HG03175 (cell line): ENCODE results near the gene BDKRB1.

Experiments used
- ATAC-seq: cut with Tn5 transposase; IDR thresholded peaks from one replicate; pipeline ENCODE4 v1.9.1; 2021; ENCODE audit warnings: mild to moderate bottlenecking, moderate library complexity; ENCODE audit not compliant: unreplicated experiment

BDKRB1 gene

GRCh38 chr14:96260341-96260821 lies 4.4 kb downstream of the BDKRB1 start:
- no peak for ATAC-seq

- ATAC-seq = no peak
These were observed 5.0 kb downstream of the BDKRB1 start for GRCh38 chr14:96261053-96261452.

GRCh38 chr14:96261772-96262655 lies 6.0 kb downstream of the BDKRB1 start:
- ATAC-seq = no peak

- ATAC-seq = no peak
These were observed 7.6 kb downstream of the BDKRB1 start for GRCh38 chr14:96263347-96264199.

- ATAC-seq = no peak
These were observed 8.2 kb downstream of the BDKRB1 start for GRCh38 chr14:96264200-96264553.

GRCh38 chr14:96264853-96265252 lies 8.8 kb downstream of the BDKRB1 start:
- ATAC-seq = no peak

GRCh38 chr14:96265383-96266095 lies 9.5 kb downstream of the BDKRB1 start:
- no peak for ATAC-seq

- ATAC-seq = no peak
These were observed 11.3 kb downstream of the BDKRB1 start for GRCh38 chr14:96267336-96267735.

- ATAC-seq = no peak
These were observed 11.9 kb downstream of the BDKRB1 start for GRCh38 chr14:96267916-96268315.

GRCh38 chr14:96268431-96269358 lies 12.7 kb downstream of the BDKRB1 start:
- no peak for ATAC-seq

GRCh38 chr14:96269359-96269710 lies 13.3 kb downstream of the BDKRB1 start:
- ATAC-seq = no peak

GRCh38 chr14:96270565-96271420 lies 14.8 kb downstream of the BDKRB1 start:
- ATAC-seq = no peak

GRCh38 chr14:96271421-96271762 lies 15.4 kb downstream of the BDKRB1 start:
- no peak for ATAC-seq

GRCh38 chr14:96272777-96273473 lies 16.9 kb downstream of the BDKRB1 start:
- ATAC-seq = no peak

GRCh38 chr14:96273629-96274028 lies 17.6 kb downstream of the BDKRB1 start:
- no peak for ATAC-seq

- ATAC-seq = no peak
These were observed 18.1 kb downstream of the BDKRB1 start for GRCh38 chr14:96274122-96274521.

- ATAC-seq = no peak
These were observed 18.5 kb downstream of the BDKRB1 start for GRCh38 chr14:96274543-96274942.

- ATAC-seq = no peak
These were observed 19.4 kb downstream of the BDKRB1 start for GRCh38 chr14:96275177-96276112.
